ENCODE results near the gene UPK3BL2.
"Not testable (repeated sequence)": the region's sequence is repeated elsewhere in the genome, so short reads cannot be mapped to it uniquely, and the experiment has no call there.

UPK3BL2 gene

DNA sequence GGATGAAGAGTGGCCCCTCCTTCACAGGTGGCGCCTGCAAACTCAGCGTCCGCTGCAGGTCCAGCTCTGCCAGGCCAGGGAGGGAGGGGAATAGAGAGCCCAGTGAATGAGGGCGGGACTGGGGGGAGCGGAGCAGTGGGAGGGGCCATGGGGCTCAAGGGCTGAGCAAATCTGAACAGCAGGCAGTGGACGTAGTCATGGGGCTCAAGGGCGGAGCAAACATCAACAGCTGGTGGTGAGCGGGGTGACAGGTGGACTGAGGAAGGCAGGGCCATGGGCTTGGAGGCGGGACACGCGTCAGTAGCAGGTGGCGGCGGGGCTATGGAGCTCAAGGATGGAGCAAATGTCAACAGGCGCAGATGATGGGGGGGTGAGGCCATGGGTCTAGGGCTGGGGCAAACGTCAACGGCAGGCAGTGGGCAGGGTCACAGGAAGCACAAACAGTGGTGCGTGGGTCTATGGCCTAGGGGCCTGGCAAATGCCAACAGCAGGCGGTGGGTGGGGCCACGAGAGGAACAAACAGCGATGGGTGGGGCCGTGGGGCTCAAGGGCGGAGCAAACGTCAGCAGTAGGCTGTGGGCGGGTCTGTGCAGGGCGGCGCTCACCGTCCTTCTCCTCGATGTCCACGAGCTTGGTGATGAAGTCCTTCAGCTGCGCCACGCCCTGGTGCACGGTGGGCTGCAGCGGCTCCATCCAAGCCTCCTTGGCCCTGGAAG is 50.1 kb downstream of the UPK3BL2 start:
- not testable (repeated sequence) for DNase-seq

DNA sequence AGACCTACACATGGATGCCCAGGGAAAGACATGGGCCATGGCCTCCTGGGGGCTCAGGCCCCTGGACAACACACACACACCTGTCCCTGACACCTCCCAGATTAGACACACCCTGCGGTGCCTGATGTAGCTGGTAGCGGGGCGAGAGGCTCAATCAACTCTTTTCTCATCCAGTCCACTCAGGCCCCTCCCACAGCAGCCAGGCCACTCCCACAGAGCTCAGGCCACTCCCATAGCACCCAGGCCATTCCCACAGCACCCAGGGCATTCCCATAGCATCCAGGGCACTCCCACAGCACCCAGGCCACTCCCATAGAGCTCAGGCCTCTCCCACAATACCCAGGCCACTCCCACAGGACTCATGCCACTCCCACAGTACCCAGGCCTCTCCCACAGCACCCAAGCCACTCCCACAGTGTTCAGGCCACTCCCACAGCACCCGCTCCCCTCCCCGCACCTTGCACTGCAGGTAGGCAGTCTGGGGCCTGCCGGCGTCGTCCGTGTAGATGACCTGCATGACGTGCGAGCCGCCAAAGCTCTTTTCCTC is 52.9 kb downstream of the UPK3BL2 start:
- not testable (repeated sequence) for DNase-seq
